ENCODE measurements around the gene LILRA6. TPM values are rescaled to one million over a fixed set of nuclear protein-coding genes. Genes with fewer than 3 reads are reported as not detected.
A peak's percentile ranks its signal among the peaks of the same experiment; 100 is the strongest.

Gene LILRA6
- total and polyA plus RNA-seq, 2 of the 8 experiments (the other 6 are each of a cell fraction or from before 2014, with no cell fraction given) = not detected

DNA sequence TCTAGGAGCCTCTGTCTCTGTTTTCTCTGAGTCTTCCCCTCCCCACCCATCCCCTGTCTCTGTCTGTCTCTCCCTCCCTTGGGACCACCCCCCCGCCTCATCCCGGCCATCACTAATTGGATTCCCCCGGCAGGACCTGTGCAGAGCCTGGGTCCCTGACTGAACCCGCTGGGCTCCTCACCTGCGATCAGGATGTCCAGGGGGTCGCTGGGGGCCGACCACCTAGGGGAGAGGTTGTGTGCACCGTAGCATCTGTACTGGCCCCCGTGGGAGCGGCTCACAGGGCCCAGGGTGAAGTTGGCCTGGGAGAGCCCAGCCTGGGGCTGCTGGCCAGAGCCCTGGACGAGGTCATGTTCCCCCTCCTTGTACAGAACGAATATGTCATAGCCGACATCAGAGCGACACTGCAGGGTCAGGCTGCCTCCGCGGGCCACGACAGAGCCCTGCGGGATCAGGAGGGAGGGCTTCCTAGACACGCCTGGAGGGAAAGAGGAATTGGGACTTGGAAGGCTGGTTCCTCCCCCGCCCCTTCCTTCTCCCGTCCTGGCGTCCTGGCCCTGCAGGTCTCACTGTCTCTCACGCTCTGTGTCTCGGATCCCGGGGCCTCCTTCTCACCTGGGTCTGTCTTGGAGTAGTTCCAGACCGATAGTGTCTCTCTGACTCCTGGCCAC is 12.7 kb upstream of the LILRA6 start:
- TF ChIP-seq SP1 (IDR thresholded peaks at IDR 0.05; ENCODE audit: low read depth, low read length) = no peak
- TF ChIP-seq USF2 (IDR thresholded peaks at IDR 0.05; ENCODE audit: low read length) = no peak
- TF ChIP-seq BACH1 (IDR thresholded peaks at IDR 0.05; ENCODE audit: low read length) = no peak
- TF ChIP-seq SIX5 (IDR thresholded peaks at IDR 0.05; ENCODE audit: low read depth, low read length) = no peak
- no peak for TF ChIP-seq ASH2L (IDR thresholded peaks at IDR 0.05; ENCODE audit: low read length)
- no peak for TF ChIP-seq SP2 (IDR thresholded peaks at IDR 0.05; ENCODE audit: low read length)
- no peak for TF ChIP-seq SUZ12 (IDR thresholded peaks at IDR 0.05; ENCODE audit: low read length)
- no peak for TF ChIP-seq RXRA (IDR thresholded peaks at IDR 0.05; ENCODE audit: insufficient read depth, low read depth, low read length)

More for the DNA sequence above, 12.7 kb upstream of the LILRA6 start:
- Histone ChIP-seq H4K5ac (ENCODE audit: insufficient read length, low read depth, low read length) (no peak overlapping the region), H3K56ac (replicated peaks; ENCODE audit: insufficient read length, low read depth, low read length) (no peak overlapping the region), H4K91ac (replicated peaks; ENCODE audit: insufficient read length, low read length) (no peak overlapping the region), H3K18ac (ENCODE audit: extremely low read depth, low read length) (no peak overlapping the region), H3K4me3 (ENCODE audit: extremely low read depth in 1 of 4, insufficient read depth in 2 of 4, low read depth in 3 of 4, low read length in 4 of 4) (no peak overlapping the region), H3K79me2 (ENCODE audit: control insufficient read depth in 1 of 2, insufficient read depth in 2 of 2, low read length in 2 of 2) (no peaks in the 10 kb centered on the region), H2BK15ac (ENCODE audit: low read length) (no peak overlapping the region), H3K79me1 (ENCODE audit: low read depth, low read length) (no peaks in the 10 kb centered on the region), H2BK120ac (replicated peaks; ENCODE audit: low read depth, low read length) (no peak overlapping the region), H2BK5ac (ENCODE audit: low read depth, low read length) (no peak overlapping the region), H3K14ac (ENCODE audit: insufficient read length) (no peak overlapping the region), H3K27ac (ENCODE audit: low read depth, low read length) (no peak overlapping the region), H3K4me1 (replicated peaks in 1 of 4; ENCODE audit: control insufficient read depth in 3 of 4, insufficient read depth in 4 of 4, low read length in 3 of 4) (peaks cover 0 to 13% (median 1%) of the 10 kb centered on the region in 4 experiments; a peak in 4 of 7 replicates), H2BK20ac (ENCODE audit: low read length) (no peak overlapping the region), H2BK12ac (ENCODE audit: low read depth, low read length) (0 out of 2 replicates have a peak overlapping the region, but pooled peaks have one; percentile 27), H3K9ac (replicated peaks in 1 of 4; ENCODE audit: extremely low read depth in 1 of 4, low read depth in 3 of 4, low read length in 3 of 4) (no peak overlapping the region), H3K23me2 (ENCODE audit: low read depth, low read length) (no peaks in the 10 kb centered on the region), H2AFZ (ENCODE audit: low read length) (no peak overlapping the region), H3K36me3 (ENCODE audit: control insufficient read depth in 2 of 4, insufficient read depth in 4 of 4, low read length in 3 of 4) (no peaks in the 10 kb centered on the region), H3K27me3 (replicated peaks in 1 of 4; ENCODE audit: control insufficient read depth in 3 of 4, extremely low read depth in 1 of 4, insufficient read depth in 3 of 4, low read length in 3 of 4) (no peaks in the 10 kb centered on the region; a peak in 2 of 7 replicates), H3K4ac (replicated peaks; ENCODE audit: insufficient read length, low read depth, low read length) (no peak overlapping the region), H3K4me2 (ENCODE audit: insufficient read depth in 1 of 2, low read depth in 2 of 2, low read length in 2 of 2) (no peak overlapping the region), H2AK5ac (ENCODE audit: low read depth, low read length) (no peak overlapping the region), H4K20me1 (replicated peaks in 1 of 2; ENCODE audit: control insufficient read depth in 1 of 2, insufficient read depth in 2 of 2, low read length in 2 of 2) (no peaks in the 10 kb centered on the region), H3K9me3 (ENCODE audit: insufficient read depth in 2 of 2, low read depth in 1 of 2, low read length in 1 of 2) (no peaks in the 10 kb centered on the region), H4K8ac (ENCODE audit: extremely low read depth, insufficient read depth, low read length) (0 out of 2 replicates have a peak overlapping the region, but pooled peaks have one; percentile 42), H3K23ac (ENCODE audit: insufficient read length) (no peak overlapping the region)
- FAIRE-seq = no peak
- POLR2A ChIA-PET (ENCODE audit: partially characterized antibody) = interaction anchor here (1.0 to 2.3 kb wide), 3 partner anchors 50 to 56 kb away, joined by 3 to 8 read pairs (median 8); no protein-coding TSS in a partner anchor
- DNase-seq (ENCODE audit: low read depth in 1 of 2, low spot score in 2 of 2) = peak in 1 of 2 experiments; percentile 41
- CTCF ChIA-PET (ENCODE audit: partially characterized antibody) = interaction anchor here (0.5 to 2.7 kb wide), 3 partner anchors 11 to 101 kb away, joined by 3 to 35 read pairs (median 3); no protein-coding TSS in a partner anchor
- WGBS, 2 experiments (ENCODE audit: extremely low coverage in 1 of 2, insufficient coverage in 1 of 2, insufficient read length in 1 of 2, insufficient replicate concordance in 2 of 2, low coverage in 1 of 2, low lambda C conversion rate in 2 of 2, missing lambda C conversion rate in 1 of 2) = 87% methylated on average over 21 of the region's 26 CpGs; no CpG with 5 or more reads in 1 of the 2 experiments
